ENCODE measurements around the gene ATAD3A.

Gene ATAD3A

GRCh38 chr1:1551524-1552262 lies 39.7 kb downstream of the ATAD3A start:
- H3K27ac ChIP-seq, result no peak overlapping the region
- no peaks in the 10 kb centered on the region for H3K27me3 ChIP-seq (ENCODE audit: insufficient read depth, low read depth, severe bottlenecking)

DNA sequence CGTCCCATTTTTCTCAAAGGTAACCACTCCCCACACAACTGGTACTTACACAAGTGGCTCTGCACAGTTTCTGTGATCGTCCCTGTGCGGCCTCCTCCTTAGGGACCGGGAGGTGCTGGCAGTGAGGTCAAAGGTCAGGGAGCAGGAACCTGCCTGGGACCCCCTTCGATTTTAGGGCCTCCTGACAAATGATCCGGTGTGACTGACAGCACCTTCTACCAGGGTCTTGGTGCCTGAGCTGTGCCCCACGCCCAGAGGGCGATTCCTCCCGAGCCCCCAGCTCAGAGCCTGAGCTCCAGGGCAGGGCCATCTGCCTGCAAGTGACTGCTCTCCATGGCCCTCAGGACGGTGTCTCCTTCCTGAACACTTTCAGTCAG lies 40.3 kb downstream of the ATAD3A start:
- no peaks in the 10 kb centered on the region for H3K9me3 ChIP-seq (ENCODE audit: severe bottlenecking)
- H3K27me3 ChIP-seq (ENCODE audit: insufficient read depth, low read depth, severe bottlenecking), result no peaks in the 10 kb centered on the region
- H3K27ac ChIP-seq, result no peak overlapping the region
- H3K36me3 ChIP-seq, result peaks cover 14% of the 10 kb centered on the region; the same call in 1 of the 2 replicates
- no peak for DNase-seq
- H3K4me3 ChIP-seq (ENCODE audit: low read depth, low read length), result no peak overlapping the region
- TF ChIP-seq, protein P1, sequence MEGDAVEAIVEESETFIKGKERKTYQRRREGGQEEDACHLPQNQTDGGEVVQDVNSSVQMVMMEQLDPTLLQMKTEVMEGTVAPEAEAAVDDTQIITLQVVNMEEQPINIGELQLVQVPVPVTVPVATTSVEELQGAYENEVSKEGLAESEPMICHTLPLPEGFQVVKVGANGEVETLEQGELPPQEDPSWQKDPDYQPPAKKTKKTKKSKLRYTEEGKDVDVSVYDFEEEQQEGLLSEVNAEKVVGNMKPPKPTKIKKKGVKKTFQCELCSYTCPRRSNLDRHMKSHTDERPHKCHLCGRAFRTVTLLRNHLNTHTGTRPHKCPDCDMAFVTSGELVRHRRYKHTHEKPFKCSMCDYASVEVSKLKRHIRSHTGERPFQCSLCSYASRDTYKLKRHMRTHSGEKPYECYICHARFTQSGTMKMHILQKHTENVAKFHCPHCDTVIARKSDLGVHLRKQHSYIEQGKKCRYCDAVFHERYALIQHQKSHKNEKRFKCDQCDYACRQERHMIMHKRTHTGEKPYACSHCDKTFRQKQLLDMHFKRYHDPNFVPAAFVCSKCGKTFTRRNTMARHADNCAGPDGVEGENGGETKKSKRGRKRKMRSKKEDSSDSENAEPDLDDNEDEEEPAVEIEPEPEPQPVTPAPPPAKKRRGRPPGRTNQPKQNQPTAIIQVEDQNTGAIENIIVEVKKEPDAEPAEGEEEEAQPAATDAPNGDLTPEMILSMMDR (IDR thresholded peaks at IDR 0.05; ENCODE audit: low read depth, low read length), result no peak

More at GRCh38 chr1:1551524-1552262, 39.7 kb downstream of the ATAD3A start:
- no peak for DNase-seq
- peaks cover 11% of the 10 kb centered on the region; the same call in 1 of the 2 replicates for H3K36me3 ChIP-seq
- TF ChIP-seq, protein P1 (IDR thresholded peaks at IDR 0.05; ENCODE audit: low read depth, low read length), result no peak
- no peaks in the 10 kb centered on the region for H3K9me3 ChIP-seq (ENCODE audit: severe bottlenecking)
- no peak overlapping the region for H3K4me3 ChIP-seq (ENCODE audit: low read depth, low read length)

- H3K9me3 ChIP-seq (ENCODE audit: severe bottlenecking), result no peaks in the 10 kb centered on the region
- H3K27me3 ChIP-seq (ENCODE audit: insufficient read depth, low read depth, severe bottlenecking), result no peaks in the 10 kb centered on the region
- no peak overlapping the region for H3K4me3 ChIP-seq (ENCODE audit: low read depth, low read length)
- TF ChIP-seq, protein P1 (IDR thresholded peaks at IDR 0.05; ENCODE audit: low read depth, low read length), result no peak
- no peak overlapping the region for H3K27ac ChIP-seq
- H3K36me3 ChIP-seq, result peaks cover 17% of the 10 kb centered on the region
- no peak for DNase-seq
Observed at GRCh38 chr1:1553821-1554494, 42.0 kb downstream of the ATAD3A start.

- DNase-seq, result no peak
- no peaks in the 10 kb centered on the region for H3K27me3 ChIP-seq (ENCODE audit: insufficient read depth, low read depth, severe bottlenecking)
- no peaks in the 10 kb centered on the region for H3K9me3 ChIP-seq (ENCODE audit: severe bottlenecking)
- peaks cover 17% of the 10 kb centered on the region for H3K36me3 ChIP-seq
- no peak overlapping the region for H3K27ac ChIP-seq
- H3K4me3 ChIP-seq (ENCODE audit: low read depth, low read length), result no peak overlapping the region
- TF ChIP-seq, protein P1 (IDR thresholded peaks at IDR 0.05; ENCODE audit: low read depth, low read length), result no peak
Observed at GRCh38 chr1:1554550-1554925, 42.6 kb downstream of the ATAD3A start.

- H3K4me3 ChIP-seq (ENCODE audit: low read depth, low read length), result no peak overlapping the region
- H3K27ac ChIP-seq, result no peak overlapping the region
- H3K36me3 ChIP-seq, result peaks cover 17% of the 10 kb centered on the region
- no peaks in the 10 kb centered on the region for H3K27me3 ChIP-seq (ENCODE audit: insufficient read depth, low read depth, severe bottlenecking)
- no peak for DNase-seq
- TF ChIP-seq, protein P1 (IDR thresholded peaks at IDR 0.05; ENCODE audit: low read depth, low read length), result no peak
- no peaks in the 10 kb centered on the region for H3K9me3 ChIP-seq (ENCODE audit: severe bottlenecking)
Observed at GRCh38 chr1:1554926-1555915, 43.3 kb downstream of the ATAD3A start.
